ENCODE measurements around the gene FKBP4. TPM values are rescaled to one million over a fixed set of nuclear protein-coding genes. Genes with fewer than 3 reads are reported as not detected.
"Not testable (repeated sequence)": the region's sequence is repeated elsewhere in the genome, so short reads cannot be mapped to it uniquely, and the experiment has no call there.

Gene FKBP4
- polyA plus RNA-seq (ENCODE audit: insufficient read length in 4 of 4), result 100 to 1,000 TPM in 3 of 4 donors, 10 to 100 TPM in 1; 46.1 to 175 (median 137) TPM

GRCh38 chr12:2794736-2795289, at the start of gene FKBP4:
Gene FKBP4, plus strand, starts transcription at chr12:2794970. Its CDS starts 170 bp downstream, at chr12:2795140.
- peak; percentile 76 to 78 (median 78) for DNase-seq (ENCODE audit: low read depth in 4 of 4, low spot score in 3 of 4)

GRCh38 chr12:2745655-2746054, 49.1 kb upstream of the FKBP4 start:
- DNase-seq (ENCODE audit: low read depth in 4 of 4, low spot score in 3 of 4), result no peak

- no peak for DNase-seq (ENCODE audit: low read depth in 4 of 4, low spot score in 3 of 4)
Observed at GRCh38 chr12:2749580-2749979, 45.2 kb upstream of the FKBP4 start.

- no peak for DNase-seq (ENCODE audit: low read depth in 4 of 4, low spot score in 3 of 4)
Observed at GRCh38 chr12:2750185-2750584, 44.6 kb upstream of the FKBP4 start.

- no peak for DNase-seq (ENCODE audit: low read depth in 4 of 4, low spot score in 3 of 4)
Observed at GRCh38 chr12:2751230-2751629, 43.5 kb upstream of the FKBP4 start.

GRCh38 chr12:2751686-2752085, 43.1 kb upstream of the FKBP4 start:
- DNase-seq (ENCODE audit: low read depth in 4 of 4, low spot score in 3 of 4), result no peak

GRCh38 chr12:2752676-2753371, 41.9 kb upstream of the FKBP4 start:
- peak; percentile 50 to 77 (median 71) for DNase-seq (ENCODE audit: low read depth in 4 of 4, low spot score in 3 of 4)

GRCh38 chr12:2753536-2753935, 41.2 kb upstream of the FKBP4 start:
- DNase-seq (ENCODE audit: low read depth in 4 of 4, low spot score in 3 of 4), result no peak

- no peak for DNase-seq (ENCODE audit: low read depth in 4 of 4, low spot score in 3 of 4)
Observed at GRCh38 chr12:2754208-2754607, 40.6 kb upstream of the FKBP4 start.

GRCh38 chr12:2756756-2757155, 38.0 kb upstream of the FKBP4 start:
- no peak for DNase-seq (ENCODE audit: low read depth in 4 of 4, low spot score in 3 of 4)

GRCh38 chr12:2759733-2760132, 35.0 kb upstream of the FKBP4 start:
- DNase-seq (ENCODE audit: low read depth in 4 of 4, low spot score in 3 of 4), result no peak

GRCh38 chr12:2764398-2764797, 30.4 kb upstream of the FKBP4 start:
- no peak for DNase-seq (ENCODE audit: low read depth in 4 of 4, low spot score in 3 of 4)

GRCh38 chr12:2765052-2765451, 29.7 kb upstream of the FKBP4 start:
- no peak for DNase-seq (ENCODE audit: low read depth in 4 of 4, low spot score in 3 of 4)

GRCh38 chr12:2765608-2766007, 29.2 kb upstream of the FKBP4 start:
- no peak for DNase-seq (ENCODE audit: low read depth in 4 of 4, low spot score in 3 of 4)

GRCh38 chr12:2768224-2768961, 26.4 kb upstream of the FKBP4 start:
- no peak for DNase-seq (ENCODE audit: low read depth in 4 of 4, low spot score in 3 of 4)

- DNase-seq (ENCODE audit: low read depth in 4 of 4, low spot score in 3 of 4), result no peak
Observed at GRCh38 chr12:2769866-2770533, 24.8 kb upstream of the FKBP4 start.

GRCh38 chr12:2770544-2770943, 24.2 kb upstream of the FKBP4 start:
- DNase-seq (ENCODE audit: low read depth in 4 of 4, low spot score in 3 of 4), result not testable (repeated sequence)

- DNase-seq (ENCODE audit: low read depth in 4 of 4, low spot score in 3 of 4), result no peak
Observed at GRCh38 chr12:2772370-2772769, 22.4 kb upstream of the FKBP4 start.

- no peak for DNase-seq (ENCODE audit: low read depth in 4 of 4, low spot score in 3 of 4)
Observed at GRCh38 chr12:2773199-2773875, 21.4 kb upstream of the FKBP4 start.

- no peak for DNase-seq (ENCODE audit: low read depth in 4 of 4, low spot score in 3 of 4)
Observed at GRCh38 chr12:2775431-2775830, 19.3 kb upstream of the FKBP4 start.

Measured in left renal pelvis (tissue), 4 donors.